IPS DF 19.7 (cell line): ENCODE results near the gene TMEM184A.

Source experiments
- DNase-seq: peaks from one replicate; pipeline ENCODE4 v3.0.0-alpha.2; 2013; ENCODE audit warnings: low read depth, low spot score

TMEM184A gene

DNA sequence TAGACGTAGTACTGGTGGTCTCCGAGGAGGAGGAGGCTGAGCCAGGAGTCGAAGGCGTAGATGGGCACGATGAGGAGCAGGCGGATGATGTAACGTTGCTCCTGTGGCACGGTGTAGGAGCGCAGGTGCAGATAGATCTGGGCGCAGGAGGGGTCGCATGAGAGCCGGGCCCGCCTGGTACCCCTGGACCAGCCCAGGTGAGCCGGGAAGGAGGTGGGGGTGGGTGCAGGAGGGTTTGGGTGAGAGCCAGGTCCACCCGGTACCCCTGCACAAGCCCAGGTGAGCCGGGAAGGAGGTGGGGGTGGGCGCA is 5.2 kb downstream of the TMEM184A start:
- DNase-seq = no peak

DNA sequence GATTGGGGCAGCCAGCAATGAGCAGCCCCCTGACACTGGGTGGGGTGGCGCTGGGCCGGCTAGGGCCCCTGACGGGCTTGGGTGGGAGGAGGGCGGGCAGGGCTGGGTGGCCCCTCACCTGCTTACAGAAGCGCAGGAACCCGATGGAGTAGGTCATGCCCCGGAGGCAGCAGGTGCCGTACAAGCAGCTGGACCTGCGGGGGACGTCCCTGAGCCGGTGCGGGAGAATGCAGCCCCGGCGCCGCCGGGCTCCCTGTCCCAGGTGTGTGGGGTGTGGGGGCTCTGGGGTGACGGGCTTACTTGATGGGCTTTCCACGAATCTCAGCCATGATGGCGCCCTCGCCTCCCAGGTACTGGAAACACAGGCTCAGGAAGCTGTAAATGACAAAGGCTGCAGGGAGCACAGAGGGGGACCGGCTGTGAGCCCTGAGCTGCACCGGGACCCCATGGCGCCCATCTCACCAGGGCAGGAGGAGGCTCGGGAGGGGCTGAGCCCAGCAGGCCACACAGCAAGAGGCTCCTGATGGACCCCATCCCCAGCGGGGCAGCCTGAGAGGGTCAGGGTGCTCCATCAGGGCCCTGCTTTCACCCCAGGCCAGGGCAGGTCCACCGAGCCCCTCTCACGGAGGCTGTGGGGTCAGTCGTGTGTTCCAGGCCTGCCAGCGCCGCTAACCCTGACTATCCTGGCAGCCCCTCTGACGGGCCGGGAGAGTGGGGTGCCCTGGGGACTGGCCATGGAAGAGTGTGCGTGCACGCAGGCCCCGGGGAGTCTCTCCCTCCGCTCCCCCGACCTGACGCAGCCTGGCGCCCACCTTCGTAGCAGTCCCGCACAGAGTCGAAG is 5.8 kb downstream of the TMEM184A start:
- DNase-seq = no peak

DNA sequence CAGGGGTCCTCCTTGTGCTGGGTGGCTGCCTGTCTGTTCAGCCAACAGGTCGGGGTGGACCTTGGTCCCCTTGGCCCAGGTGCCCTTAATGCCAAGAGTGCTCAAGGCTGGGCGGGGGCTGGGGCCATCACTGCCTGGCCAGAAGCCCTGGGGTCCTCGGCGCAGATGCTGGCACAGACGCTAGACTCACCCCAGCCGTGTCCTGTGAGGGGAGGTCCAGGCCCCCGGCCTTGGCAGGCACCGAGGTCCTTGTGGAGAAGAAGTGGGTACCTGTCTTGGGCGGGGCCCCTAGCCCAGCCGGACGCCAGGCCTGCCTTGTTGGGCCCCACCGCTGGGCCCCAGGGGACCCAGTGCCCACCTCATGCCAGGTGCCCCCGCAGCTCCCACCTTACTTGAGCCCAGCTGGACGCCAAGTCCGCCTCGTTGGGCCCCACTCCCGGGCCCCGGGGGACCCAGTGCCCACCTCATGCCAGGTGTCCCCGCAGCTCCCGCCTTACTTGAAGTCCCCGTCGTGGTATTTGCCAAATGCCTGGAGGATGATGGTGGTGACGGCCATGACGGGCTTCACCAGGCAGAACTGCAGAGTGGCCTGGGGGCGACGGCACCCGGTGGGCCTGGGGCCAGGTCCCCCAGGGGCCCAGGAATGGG is 6.5 kb downstream of the TMEM184A start:
- no peak for DNase-seq

DNA sequence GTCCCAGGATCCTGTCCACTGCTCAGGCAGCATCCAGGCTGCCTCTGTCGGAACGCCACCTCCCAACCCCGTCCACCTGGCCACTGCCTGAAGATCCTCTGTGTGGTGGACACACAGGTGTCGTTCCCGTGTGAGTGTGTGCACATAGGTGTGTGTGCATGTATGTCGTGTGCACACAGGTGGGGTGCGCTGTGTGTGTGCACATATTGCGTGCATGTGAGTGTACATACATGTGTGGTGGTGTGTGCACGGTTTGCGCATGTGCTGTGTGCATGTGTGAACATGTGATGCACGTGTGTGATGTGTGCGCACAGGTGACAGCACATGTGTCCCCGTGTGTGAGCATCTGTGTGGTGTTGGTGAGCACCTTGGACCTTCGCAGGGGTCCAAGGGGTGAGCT is 7.1 kb downstream of the TMEM184A start:
- no peak for DNase-seq

DNA sequence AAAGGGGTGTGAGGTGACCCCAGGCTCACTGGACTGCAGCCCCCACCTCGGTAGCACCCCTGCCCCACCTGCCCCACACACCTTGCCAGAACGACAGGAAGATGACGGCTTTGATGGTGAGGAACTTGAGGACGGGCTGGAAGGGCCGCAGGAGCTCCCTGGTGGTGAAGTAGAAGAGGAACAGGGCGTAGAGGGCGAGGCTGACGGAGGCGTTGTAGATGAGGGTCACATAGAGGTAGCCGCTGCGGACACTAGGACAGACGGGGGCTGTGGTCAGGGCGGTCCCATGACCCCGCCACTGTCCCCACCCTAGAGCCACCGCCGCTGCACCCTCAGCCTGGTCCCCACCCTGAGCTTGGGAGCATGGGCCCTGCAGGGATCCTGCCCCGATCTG is 7.6 kb downstream of the TMEM184A start:
- no peak for DNase-seq

DNA sequence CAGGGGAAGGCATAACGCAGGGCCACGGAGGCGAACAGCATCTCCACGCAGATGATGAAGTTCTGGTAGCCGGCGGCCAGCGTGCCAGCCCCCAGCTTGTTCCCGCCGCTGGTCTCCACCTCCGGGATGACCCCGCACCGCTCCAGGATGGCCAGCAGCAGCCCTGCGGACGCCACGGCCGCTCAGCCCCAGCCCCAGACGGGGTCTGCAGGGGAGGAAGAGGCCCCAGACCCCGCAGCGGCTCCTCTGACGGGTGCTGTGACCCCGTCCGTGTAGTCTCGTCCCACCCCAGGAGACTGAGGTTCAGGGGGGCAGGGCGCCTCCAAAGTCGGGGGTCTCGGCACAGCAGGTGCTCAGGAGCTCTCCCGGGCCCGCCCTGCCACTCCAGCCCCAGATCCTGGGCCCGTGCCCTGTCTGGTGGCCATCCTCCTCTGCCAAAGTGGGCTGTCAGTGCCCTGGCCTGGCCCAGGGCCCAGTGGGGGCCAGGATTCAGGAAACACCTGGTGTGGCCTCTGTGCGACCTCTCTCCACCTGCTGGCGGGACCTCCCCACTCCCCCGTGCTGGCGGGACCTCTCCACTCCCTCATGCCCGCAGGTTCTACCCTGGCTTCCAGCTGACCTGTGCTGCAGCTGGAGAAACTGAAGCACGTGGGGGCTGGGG is 8.1 kb downstream of the TMEM184A start:
- no peak for DNase-seq

DNA sequence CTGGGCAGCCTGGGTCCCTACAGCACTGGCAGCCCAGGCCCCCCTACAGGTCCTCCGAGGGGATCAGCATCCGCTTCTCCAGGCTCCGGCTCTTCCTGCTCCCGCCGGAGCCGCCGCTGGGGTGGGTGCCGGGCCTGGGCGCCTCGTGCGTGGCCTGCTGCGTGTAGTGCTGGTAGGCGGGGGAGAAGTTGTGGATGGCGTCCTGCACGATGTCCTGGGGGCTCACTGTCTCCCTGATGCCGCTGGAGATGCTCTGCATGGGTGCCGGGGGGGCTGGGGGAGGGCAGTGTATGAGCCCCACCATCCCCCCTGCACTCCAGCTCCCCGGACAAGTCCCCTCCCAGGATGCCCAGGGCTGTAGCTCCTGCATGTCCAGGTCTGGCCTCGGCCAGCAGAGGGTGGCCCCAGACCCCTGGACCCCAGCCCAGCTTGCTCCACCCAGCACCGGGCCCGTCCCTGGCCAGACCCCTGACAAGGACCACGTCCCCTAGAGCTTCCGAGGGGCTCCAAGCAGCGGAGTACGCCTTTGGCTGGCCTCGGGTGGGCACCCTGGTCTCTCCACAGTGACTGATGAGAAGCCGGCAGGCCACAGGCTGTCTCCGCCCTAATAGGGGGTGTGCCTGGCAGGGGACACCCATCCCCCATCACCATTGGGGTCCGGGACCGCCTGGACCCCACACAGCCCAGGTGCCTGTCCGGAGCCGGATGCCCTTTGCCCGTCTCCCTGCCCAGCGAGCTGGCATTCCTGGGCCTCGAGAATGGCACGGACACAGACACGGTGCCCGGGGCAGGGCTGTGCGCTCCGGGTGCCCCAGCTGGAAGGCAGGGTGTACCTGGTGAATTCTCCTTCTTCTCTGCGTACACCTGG is 8.9 kb downstream of the TMEM184A start:
- no peak for DNase-seq

DNA sequence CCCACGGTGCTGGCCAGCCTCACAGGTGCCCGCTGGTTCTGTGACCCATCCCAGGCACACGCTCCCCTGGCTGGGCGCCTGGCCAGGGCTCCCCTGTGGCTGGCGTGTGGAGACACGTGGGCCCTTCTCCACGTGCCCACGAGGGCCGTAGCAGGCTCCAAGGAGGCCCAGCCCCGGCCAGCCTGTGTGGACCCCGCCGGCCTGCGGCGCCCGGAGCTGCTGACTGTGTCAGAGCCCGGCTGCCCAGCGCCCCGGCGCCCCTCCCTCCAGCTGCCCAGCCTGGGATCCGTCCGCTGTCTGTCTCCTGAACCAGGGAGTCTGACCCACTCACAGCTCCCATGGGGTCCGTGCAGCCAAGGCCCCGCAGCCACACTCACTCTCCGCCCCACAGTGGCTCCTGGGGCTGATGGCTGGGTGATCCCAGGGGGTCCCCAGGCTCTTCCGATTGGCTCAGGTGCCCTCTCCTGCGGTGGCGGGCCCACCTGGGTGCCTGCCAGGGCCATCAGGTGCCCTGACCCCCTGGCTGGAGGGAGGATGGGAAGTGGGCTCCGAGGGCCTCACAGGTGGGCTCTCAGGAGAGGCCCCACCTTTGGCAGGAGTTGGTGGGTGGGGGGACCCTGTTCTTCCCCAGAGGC is 9.6 kb downstream of the TMEM184A start:
- DNase-seq = no peak

DNA sequence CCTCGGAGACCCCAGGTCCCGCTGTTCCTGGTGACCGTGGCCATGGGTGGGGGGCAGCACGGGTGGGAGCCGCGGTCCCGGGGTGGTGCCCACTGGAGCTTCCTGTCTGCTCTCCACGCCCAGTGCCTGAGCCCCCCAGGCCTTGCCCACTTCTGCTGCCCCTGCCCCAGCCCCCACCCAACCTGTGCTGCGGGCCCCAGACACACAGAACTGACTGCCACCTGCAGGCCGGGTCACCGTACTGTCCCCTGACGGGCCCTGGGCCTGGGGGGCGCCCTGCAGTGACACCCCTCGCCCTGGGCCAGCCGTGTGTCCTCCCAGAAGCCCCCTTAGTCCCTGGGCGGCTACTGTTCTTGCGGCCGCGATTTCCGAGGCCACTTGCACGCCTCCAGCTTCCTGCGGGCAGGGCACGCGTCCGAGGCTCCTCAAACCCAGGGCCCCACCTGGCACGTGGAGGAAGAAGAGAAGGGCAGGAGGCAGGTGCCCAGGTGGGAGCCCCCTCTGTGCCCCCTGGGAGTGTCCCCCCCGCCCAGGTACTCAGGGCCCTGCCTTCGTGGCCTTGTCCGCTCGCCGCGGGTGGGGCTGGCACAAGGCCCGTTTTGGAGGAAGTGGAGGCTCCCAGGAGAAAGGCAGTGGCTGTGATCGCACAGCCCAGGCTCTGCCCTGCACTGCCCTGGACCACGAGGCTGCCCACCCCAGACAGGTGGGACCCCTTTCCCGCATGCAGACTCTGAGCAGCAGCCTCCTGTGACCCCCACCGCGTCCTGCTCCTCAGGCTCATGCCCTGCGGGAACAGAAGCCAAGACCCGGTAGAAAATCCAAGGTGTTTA is 10.4 kb downstream of the TMEM184A start:
- DNase-seq = no peak

DNA sequence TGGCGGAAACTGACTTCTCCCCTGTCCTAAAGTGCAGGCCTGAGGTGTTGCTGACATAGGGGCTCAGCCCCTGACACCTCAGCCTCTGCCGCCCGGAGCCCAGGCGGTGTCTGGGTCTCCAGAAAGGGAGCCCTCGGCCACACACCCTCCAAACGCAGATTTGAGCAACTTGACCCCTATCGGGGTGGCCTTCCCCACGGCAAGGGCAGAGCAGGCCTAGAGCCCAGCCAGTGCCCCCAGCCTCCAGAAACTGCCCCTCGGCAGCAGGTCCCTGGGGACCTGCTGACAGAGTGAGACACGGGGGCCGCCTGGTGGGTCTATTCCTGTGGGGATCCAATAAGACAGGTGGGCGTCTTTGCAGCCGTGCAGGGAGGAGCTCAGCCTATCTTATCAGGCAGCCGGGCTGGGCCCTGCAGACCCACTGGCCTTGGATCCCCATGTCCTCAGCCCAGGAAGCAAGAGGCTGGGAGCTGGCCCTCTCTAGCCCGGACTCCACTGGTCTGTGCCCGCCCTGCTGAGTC is 11.0 kb downstream of the TMEM184A start:
- no peak for DNase-seq

DNA sequence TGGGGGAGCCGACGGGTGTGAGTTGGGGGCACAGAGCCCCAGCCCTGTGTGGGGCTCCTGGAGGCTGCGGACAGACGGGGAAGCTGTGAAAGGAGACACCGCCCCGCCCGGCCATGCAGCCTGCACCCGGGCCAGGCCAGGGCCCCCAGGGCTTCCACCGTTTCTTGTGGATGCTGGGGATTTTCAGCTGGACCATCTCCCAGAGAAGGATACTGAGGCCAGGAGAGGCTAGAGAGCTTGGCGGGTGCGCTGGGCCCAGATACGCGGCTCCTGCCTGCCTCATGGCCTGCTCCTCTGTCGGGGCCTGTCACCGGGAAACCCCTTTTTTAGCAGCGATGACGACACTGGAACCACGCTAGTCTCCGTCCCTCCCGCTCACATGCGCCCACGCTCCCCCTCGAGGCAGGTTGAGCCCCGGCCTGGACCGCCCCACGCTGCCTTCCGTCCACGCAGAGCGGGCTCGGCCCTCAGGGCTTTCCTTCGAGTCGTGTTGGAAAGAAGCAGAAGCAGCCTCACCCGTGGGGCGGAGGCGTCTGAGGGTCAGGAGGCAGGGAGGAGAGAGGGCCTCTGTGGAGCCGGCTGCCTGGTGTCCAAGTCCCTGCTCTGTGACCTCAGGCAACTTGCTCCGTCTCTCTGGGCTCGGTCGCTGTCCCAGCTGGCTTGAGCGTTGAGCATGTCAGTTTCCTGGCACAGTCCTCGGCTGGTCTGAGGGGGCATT is 11.7 kb downstream of the TMEM184A start:
- no peak for DNase-seq

DNA sequence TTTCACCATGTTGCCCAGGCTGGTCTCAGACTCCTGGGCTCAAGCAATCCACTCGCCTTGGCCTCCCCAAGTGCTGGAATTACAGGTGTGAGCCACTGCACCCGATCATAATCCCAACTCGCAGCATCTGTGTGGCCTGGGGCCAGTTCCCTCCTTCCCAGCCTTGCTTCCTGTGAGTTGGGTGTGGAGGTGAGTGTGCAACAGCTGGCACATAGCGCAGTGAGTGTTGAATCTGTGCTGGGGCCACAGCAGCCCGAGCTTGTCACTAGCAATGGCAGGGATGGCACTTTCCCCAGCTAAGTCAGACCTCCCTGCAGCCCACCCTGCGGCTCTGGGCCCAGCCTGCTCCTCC is 12.2 kb downstream of the TMEM184A start:
- DNase-seq = no peak

DNA sequence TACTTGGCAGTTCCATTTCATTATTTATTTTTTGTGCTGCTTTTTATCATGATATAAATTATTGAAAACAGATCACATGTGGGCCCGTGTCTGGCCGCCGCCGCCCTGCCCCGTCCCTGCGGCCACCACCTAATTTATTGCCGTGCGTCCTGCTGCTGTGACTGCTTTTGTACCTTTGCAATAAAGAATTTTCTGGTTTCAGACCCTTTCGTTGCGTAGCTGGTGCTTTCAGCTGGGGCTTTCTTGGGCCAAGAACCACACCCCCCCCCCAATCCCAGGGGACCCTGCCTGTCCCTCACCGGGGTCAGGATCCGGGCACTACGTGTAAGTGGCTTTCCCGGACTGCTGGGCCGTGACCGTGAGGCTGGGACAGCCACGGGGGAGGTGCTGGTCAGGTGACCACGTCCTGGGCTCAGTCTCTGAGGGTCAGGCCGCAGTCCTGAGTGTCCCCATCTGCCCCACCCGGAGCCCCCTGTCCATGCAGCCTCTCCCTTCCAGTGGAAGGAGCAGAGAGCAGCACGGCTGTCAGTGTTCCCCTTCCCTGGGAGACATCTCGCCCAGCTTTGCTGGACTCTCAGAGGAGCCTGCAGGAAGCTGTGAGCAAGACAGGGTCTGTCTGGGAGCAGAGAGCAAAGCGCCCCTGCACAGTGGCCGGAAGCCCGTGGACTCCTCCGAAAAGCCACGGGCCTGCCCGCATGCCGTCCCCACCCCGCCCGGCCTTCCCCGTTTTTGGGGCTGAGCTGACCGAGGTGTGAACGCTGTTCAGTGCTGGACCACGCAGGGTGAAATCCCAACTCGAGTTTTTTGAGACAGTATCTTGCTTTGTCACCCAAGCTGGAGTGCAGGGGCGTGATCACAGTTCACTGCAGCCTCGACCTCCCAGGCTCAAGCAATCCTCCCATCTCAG is 12.9 kb downstream of the TMEM184A start:
- no peak for DNase-seq

DNA sequence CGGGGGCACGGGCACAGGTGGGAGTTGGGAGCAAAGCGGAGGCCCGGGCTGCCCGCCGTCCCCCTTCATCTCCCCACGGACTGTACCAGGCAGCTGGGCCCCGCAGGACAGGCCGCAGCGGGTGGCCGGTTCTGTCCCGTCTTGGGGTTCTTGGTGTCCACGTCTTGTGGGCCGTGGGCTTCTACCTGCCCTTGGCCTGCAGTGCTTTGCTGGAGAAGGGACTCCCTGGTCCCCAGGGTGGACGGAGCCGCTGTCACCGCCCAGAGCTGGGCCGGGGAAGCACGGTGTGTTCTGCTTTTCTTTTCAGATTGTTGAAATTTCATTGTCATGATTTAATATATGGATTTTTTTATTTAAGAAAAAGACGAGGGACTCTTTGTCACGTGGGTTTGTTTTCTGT is 13.7 kb downstream of the TMEM184A start:
- no peak for DNase-seq

DNA sequence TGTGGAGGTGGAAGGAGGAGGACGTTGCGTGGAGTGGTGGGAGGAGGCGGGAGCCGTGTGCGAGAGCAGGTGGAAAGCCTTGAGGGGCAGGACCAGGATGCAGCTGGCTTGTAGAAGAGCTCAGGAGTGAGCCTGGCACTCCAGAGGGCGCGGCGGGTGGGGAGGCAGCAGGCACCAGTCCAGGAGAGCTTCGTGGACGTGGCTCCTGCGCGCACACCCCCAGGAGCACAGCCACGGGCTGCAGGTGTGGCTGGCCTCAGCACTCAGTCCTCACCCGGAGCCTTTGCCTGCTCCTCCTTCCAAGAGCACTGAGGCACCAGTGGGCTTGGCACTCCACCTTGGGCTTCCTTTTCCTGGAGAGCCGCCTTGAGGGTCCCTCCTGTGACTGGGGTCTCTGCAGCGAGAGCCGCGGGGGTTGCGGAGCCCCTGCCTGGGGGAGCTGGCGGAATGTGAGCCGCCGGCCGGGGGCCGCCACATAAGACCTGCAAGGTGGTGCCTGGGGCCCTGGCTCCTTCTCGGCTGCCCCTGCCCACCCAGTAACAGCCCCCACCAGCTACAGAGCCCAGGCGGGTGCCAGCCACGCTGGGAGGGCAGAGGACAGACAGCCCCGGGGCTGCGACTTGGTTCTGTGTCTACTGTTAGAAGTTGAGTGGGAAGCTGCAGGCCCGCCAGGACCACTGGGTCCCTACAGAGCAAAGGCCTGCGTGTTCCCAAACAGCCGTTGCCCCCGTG is 14.4 kb downstream of the TMEM184A start:
- no peak for DNase-seq

DNA sequence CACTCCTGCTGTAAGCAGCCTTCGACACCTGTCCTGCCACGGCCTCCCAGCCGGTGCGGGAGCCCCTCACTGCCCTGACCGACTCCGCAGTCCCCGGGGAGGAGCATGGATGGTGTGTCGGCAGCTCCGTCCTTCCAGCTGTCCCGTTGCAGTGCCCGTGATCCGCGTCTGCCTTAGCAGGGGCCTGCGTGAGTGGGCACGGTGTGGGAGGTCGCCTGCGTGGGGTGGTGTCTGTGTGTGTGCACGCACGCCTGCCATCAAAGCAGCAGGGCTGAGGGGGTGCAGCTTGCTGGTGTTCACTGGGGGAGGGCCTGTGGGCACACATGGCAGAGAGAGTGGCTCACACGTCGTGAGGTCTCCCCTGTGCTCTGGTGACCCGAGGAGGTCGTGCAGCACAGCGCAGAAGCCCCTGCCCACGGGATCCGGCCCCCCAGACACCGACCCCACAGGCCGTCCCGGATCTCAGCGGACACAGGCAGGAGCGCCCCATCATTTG is 15.2 kb downstream of the TMEM184A start:
- no peak for DNase-seq

DNA sequence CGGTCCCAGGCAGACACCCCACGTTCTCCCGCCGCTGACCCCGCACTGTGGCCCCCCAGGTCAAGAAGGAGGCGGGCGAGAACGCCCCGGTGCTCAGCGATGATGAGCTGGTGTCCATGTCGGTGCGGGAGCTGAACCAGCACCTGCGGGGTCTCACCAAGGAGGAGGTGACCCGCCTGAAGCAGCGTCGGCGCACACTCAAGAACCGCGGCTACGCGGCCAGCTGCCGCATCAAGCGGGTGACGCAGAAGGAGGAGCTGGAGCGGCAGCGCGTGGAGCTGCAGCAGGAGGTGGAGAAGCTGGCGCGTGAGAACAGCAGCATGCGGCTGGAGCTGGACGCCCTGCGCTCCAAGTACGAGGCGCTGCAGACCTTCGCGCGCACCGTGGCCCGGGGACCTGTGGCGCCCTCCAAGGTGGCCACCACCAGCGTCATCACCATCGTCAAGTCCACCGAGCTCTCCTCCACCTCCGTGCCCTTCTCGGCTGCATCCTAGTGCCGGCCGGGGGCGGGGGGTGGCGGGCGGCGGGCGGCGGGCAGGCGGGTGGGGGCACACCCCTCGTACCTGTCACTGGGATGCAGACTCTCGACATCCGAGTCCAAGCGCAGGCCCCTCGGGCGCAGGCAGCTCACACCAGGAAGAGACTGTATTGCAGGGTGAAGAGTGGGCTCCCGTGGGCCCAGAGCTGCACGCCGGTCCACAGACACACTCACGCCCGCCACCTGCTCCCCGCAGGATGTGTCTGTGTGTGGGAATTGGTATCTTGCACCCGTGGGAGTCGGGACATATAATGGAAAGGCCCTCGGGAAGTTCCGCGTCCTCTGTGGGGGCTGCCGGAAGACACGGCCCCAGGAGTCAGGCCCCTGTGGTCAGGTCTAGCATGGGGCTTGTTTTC is 15.9 kb downstream of the TMEM184A start:
- no peak for DNase-seq
